ENCODE results near the gene IL21R.

IL21R gene

DNA sequence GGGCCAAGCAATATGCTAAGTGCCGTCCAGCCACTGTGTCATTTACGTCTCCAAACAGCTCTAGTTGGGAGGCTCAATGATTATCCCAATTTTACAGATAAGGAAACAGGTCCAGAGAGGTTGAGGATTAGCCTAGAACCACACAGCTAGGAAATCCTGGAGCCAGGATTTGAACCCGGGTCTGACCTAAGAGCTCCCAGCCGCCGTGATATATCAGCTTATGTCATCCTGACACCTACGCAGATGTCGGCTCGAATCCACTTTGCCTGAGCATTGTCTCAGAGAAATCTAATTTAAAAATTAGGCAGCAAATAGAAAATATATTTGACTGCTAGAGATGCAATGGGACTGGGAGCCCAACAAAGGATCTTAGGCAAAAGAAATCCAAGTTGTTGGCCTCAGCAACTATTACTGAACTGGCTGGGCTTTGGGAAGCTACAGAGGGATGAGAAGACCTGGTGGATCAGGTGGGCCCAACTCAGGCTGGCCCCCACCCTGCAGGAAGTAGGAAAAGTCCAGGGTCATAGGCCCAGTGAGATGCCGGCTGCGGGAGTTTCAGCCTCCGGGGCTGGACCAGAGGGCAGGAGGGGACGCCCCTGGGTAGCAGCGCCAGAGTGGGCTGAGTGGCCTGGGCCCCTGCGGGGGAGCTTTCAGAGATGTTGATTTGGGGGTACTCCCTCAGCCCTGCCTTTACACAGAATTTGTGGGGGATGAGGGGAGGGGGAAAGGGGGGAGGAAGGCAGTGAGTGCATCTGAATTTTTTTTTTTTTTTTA is 35.1 kb upstream of the IL21R start (continued):
- TF ChIP-seq, protein P1, sequence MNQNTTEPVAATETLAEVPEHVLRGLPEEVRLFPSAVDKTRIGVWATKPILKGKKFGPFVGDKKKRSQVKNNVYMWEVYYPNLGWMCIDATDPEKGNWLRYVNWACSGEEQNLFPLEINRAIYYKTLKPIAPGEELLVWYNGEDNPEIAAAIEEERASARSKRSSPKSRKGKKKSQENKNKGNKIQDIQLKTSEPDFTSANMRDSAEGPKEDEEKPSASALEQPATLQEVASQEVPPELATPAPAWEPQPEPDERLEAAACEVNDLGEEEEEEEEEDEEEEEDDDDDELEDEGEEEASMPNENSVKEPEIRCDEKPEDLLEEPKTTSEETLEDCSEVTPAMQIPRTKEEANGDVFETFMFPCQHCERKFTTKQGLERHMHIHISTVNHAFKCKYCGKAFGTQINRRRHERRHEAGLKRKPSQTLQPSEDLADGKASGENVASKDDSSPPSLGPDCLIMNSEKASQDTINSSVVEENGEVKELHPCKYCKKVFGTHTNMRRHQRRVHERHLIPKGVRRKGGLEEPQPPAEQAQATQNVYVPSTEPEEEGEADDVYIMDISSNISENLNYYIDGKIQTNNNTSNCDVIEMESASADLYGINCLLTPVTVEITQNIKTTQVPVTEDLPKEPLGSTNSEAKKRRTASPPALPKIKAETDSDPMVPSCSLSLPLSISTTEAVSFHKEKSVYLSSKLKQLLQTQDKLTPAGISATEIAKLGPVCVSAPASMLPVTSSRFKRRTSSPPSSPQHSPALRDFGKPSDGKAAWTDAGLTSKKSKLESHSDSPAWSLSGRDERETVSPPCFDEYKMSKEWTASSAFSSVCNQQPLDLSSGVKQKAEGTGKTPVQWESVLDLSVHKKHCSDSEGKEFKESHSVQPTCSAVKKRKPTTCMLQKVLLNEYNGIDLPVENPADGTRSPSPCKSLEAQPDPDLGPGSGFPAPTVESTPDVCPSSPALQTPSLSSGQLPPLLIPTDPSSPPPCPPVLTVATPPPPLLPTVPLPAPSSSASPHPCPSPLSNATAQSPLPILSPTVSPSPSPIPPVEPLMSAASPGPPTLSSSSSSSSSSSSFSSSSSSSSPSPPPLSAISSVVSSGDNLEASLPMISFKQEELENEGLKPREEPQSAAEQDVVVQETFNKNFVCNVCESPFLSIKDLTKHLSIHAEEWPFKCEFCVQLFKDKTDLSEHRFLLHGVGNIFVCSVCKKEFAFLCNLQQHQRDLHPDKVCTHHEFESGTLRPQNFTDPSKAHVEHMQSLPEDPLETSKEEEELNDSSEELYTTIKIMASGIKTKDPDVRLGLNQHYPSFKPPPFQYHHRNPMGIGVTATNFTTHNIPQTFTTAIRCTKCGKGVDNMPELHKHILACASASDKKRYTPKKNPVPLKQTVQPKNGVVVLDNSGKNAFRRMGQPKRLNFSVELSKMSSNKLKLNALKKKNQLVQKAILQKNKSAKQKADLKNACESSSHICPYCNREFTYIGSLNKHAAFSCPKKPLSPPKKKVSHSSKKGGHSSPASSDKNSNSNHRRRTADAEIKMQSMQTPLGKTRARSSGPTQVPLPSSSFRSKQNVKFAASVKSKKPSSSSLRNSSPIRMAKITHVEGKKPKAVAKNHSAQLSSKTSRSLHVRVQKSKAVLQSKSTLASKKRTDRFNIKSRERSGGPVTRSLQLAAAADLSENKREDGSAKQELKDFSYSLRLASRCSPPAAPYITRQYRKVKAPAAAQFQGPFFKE (tag by site-specific recombination; IDR thresholded peaks at IDR 0.05; ENCODE audit: borderline replicate concordance), result no peak
- TF ChIP-seq, protein P2, sequence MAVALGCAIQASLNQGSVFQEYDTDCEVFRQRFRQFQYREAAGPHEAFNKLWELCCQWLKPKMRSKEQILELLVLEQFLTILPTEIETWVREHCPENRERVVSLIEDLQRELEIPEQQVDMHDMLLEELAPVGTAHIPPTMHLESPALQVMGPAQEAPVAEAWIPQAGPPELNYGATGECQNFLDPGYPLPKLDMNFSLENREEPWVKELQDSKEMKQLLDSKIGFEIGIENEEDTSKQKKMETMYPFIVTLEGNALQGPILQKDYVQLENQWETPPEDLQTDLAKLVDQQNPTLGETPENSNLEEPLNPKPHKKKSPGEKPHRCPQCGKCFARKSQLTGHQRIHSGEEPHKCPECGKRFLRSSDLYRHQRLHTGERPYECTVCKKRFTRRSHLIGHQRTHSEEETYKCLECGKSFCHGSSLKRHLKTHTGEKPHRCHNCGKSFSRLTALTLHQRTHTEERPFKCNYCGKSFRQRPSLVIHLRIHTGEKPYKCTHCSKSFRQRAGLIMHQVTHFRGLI (tag by site-specific recombination; IDR thresholded peaks at IDR 0.05), result peak; percentile 55; the same call in 1 of the 2 replicates

DNA sequence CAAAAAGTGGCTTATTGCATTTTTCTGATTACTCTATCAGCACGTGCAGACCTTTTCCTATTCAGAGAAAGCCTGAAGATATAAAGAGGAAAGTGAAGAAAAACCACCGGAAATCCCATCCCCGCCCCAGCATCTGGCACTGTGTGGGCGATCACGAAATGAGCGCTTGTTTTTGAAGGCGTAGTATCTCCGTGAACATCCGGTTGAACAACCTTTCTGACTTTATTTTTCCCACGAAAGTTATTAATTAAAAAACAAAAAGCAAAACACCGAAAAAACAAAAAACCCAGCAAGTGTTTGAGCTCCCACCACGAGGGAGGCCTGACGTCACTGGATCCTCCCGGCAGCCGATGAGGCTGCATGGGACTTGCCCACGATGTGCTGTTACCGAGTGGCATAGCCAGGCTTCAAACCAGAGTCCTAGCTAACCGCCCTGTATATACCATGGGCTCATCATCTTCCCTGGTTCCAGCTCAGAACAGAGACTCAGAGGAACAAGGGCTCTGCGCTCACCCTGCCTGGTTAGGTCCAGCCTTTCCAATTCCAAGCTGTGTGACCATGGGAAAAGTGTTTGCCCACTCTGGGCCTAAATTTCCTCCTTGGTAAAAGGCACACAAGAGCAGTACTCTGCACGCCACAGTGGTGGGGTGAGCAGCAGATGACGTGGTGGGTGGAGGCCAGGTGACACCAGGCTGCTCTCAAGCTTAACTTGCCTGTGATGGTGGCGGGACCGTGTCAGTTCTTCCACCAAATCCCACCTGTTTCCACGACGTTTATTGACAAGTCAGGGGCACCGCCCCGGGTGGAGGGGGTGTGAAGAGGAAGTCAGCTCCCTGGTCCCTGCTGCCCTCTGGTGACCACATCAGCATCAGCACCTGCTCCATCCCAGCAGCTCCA is 34.3 kb upstream of the IL21R start:
- ChIA-PET CTCF (interaction anchor here (0.5 to 7.5 kb wide), 27 partner anchors 8 to 257 kb away, joined by 3 to 83 read pairs (median 4); no protein-coding TSS in a partner anchor), POLR2A (interaction anchor here (1.4 to 2.0 kb wide), 2 partner anchors 133 to 164 kb away, joined by 3 to 4 read pairs; partner anchors contain the start of gene KDM8)
- Histone ChIP-seq H3K36me3 (ENCODE audit: control insufficient read depth in 2 of 2, insufficient read depth in 1 of 2, low read length in 2 of 2) (peaks cover 0 to under 1% of the 10 kb centered on the region in 2 experiments; a peak in 1 of 3 replicates), H3K9me3 (ENCODE audit: control insufficient read depth, insufficient read depth, low read depth, low read length) (no peaks in the 10 kb centered on the region), H3K4me3 (ENCODE audit: low read depth, low read length) (no peak overlapping the region), H3K4me1 (ENCODE audit: control insufficient read depth, insufficient read depth, low read length) (no peaks in the 10 kb centered on the region; the same call in 1 of the 2 replicates), H3K27ac (ENCODE audit: extremely low read depth, low read depth, low read length) (no peak overlapping the region)
- TF ChIP-seq, protein P3, sequence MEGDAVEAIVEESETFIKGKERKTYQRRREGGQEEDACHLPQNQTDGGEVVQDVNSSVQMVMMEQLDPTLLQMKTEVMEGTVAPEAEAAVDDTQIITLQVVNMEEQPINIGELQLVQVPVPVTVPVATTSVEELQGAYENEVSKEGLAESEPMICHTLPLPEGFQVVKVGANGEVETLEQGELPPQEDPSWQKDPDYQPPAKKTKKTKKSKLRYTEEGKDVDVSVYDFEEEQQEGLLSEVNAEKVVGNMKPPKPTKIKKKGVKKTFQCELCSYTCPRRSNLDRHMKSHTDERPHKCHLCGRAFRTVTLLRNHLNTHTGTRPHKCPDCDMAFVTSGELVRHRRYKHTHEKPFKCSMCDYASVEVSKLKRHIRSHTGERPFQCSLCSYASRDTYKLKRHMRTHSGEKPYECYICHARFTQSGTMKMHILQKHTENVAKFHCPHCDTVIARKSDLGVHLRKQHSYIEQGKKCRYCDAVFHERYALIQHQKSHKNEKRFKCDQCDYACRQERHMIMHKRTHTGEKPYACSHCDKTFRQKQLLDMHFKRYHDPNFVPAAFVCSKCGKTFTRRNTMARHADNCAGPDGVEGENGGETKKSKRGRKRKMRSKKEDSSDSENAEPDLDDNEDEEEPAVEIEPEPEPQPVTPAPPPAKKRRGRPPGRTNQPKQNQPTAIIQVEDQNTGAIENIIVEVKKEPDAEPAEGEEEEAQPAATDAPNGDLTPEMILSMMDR (tag by site-specific recombination; IDR thresholded peaks at IDR 0.05), result peak; percentile 67
- TF ChIP-seq KLF16 (tag by site-specific recombination; IDR thresholded peaks at IDR 0.05) (0 out of 2 replicates have a peak, but pooled peaks have one; percentile 27), MEIS1 (CRISPR knock-in tag; IDR thresholded peaks at IDR 0.05; ENCODE audit: borderline replicate concordance) (no peak), ZNF654 (tag by site-specific recombination; IDR thresholded peaks at IDR 0.05; ENCODE audit: low read depth) (peak; percentile 82), ZNF843 (tag by site-specific recombination; IDR thresholded peaks at IDR 0.05) (no peak), ZNF473 (tag by site-specific recombination; IDR thresholded peaks at IDR 0.05) (no peak), ZNF239 (tag by site-specific recombination; IDR thresholded peaks at IDR 0.05) (no peak), ZNF354C (tag by site-specific recombination; IDR thresholded peaks at IDR 0.05; ENCODE audit: borderline replicate concordance, low read depth) (no peak), ZNF24 (tag by site-specific recombination; IDR thresholded peaks at IDR 0.05) (no peak), ZNF2 (tag by site-specific recombination; IDR thresholded peaks at IDR 0.05) (0 out of 2 replicates have a peak, but pooled peaks have one; percentile 15), BCL11B (tag by site-specific recombination; IDR thresholded peaks at IDR 0.05; ENCODE audit: low read depth) (no peak), GFI1B (tag by site-specific recombination; IDR thresholded peaks at IDR 0.05) (no peak), KLF9 (tag by site-specific recombination; IDR thresholded peaks at IDR 0.05; ENCODE audit: low read depth) (peak; percentile 67), EGR2 (tag by site-specific recombination; IDR thresholded peaks at IDR 0.05; ENCODE audit: low read depth) (0 out of 2 replicates have a peak, but pooled peaks have one; percentile 37), ZNF768 (tag by site-specific recombination; IDR thresholded peaks at IDR 0.05) (peak; percentile 71)
- TF ChIP-seq, protein P1 (tag by site-specific recombination; IDR thresholded peaks at IDR 0.05; ENCODE audit: borderline replicate concordance), result no peak

All from HEK293 (cell line).